Activated CD4-positive, alpha-beta memory T cell treated with anti-CD3 and anti-CD28 coated beads, Interleukin-2, amount 10 ng/mL, durations not matched to agents 7 days and 5 days (primary cell): ENCODE data around the gene AQP6. TPM values are rescaled to one million over a fixed set of nuclear protein-coding genes. Genes with fewer than 3 reads are reported as not detected.
A peak's percentile ranks its signal among the peaks of the same experiment; 100 is the strongest.

Experiments
- CTCF ChIA-PET: fragments of 350-600 bp; sonication (Branson Sonifier 250); formaldehyde crosslinking; loops from one replicate; lab custom pipeline; 2021; ENCODE audit warnings: antibody characterized with exemption, inconsistent platforms; lab: Charles Lee
- POLR2A ChIA-PET: fragments of 350-600 bp; sonication (Branson Sonifier 250); formaldehyde crosslinking; loops from one replicate; lab custom pipeline; 2021; ENCODE audit warnings: antibody characterized with exemption; lab: Charles Lee
- DNase-seq: peaks from one replicate; pipeline ENCODE4 v3.0.0-alpha.2; 2020
- H3K27ac Mint-ChIP-seq: one replicate; pipeline ENCODE4 v1.8.0; 2021; ENCODE audit warnings: mild to moderate bottlenecking, mixed read lengths
- H3K27me3 Mint-ChIP-seq: one replicate; pipeline ENCODE4 v1.8.0; 2021; ENCODE audit warnings: mixed read lengths
- H3K36me3 Mint-ChIP-seq: one replicate; pipeline ENCODE4 v1.8.0; 2021; ENCODE audit warnings: low read depth, mixed read lengths
- H3K4me1 Mint-ChIP-seq: one replicate; pipeline ENCODE4 v1.8.0; 2021; ENCODE audit warnings: mixed read lengths
- H3K4me3 Mint-ChIP-seq: one replicate; pipeline ENCODE4 v1.8.0; 2021; ENCODE audit warnings: mild to moderate bottlenecking, mixed read lengths
- H3K9me3 Mint-ChIP-seq: one replicate; pipeline ENCODE4 v1.8.0; 2021; ENCODE audit warnings: mixed read lengths
- total RNA-seq, 2 experiments: library from RNA; stranded (reverse); gene quantifications; one replicate each; pipeline ENCODE4 v1.2.3, GENCODE V29; 2021

Gene AQP6
- total RNA-seq, 2 experiments from 2014 or later, result not detected

- Mint-ChIP-seq H3K27me3 (no peaks in the 10 kb centered on the region), H3K27ac (no peak overlapping the region), H3K4me1 (peaks cover 15% of the 10 kb centered on the region), H3K4me3 (no peak overlapping the region), H3K9me3 (no peaks in the 10 kb centered on the region), H3K36me3 (peaks cover 77% of the 10 kb centered on the region)
- no peak for DNase-seq
- CTCF ChIA-PET, result interaction anchor here (1.2 to 5.4 kb wide), 3 partner anchors 34 to 65 kb away, joined by 3 to 27 read pairs (median 14); no protein-coding TSS in a partner anchor
- POLR2A ChIA-PET, result interaction anchor here (1.3 to 2.6 kb wide), 3 partner anchors 12 to 21 kb away, joined by 3 to 12 read pairs (median 6); partner anchors contain the start of gene RACGAP1
Observed at GRCh38 chr12:50005175-50005574, 32.4 kb downstream of the AQP6 start.

- H3K36me3 Mint-ChIP-seq, result peaks cover 71% of the 10 kb centered on the region
- POLR2A ChIA-PET, result interaction anchor here (1.3 to 2.6 kb wide), 4 partner anchors 14 to 22 kb away, joined by 3 to 12 read pairs (median 4); partner anchors contain the start of gene RACGAP1
- H3K4me3 Mint-ChIP-seq, result no peak overlapping the region
- CTCF ChIA-PET, result interaction anchor here (0.8 to 5.4 kb wide), 8 partner anchors 11 to 64 kb away, joined by 3 to 27 read pairs (median 4); no protein-coding TSS in a partner anchor
- H3K4me1 Mint-ChIP-seq, result peaks cover 15% of the 10 kb centered on the region
- DNase-seq, result no peak
- no peak overlapping the region for H3K27ac Mint-ChIP-seq
- no peaks in the 10 kb centered on the region for H3K27me3 Mint-ChIP-seq
- no peaks in the 10 kb centered on the region for H3K9me3 Mint-ChIP-seq
Observed at GRCh38 chr12:50006280-50006679, 33.5 kb downstream of the AQP6 start.

- no peak for DNase-seq
- POLR2A ChIA-PET, result interaction anchor here (1.3 to 2.6 kb wide), 3 partner anchors 14 to 20 kb away, joined by 3 to 12 read pairs (median 6); partner anchors contain the start of gene RACGAP1
- Mint-ChIP-seq H3K4me3 (no peak overlapping the region), H3K9me3 (no peaks in the 10 kb centered on the region), H3K27ac (no peak overlapping the region), H3K36me3 (peaks cover 66% of the 10 kb centered on the region), H3K4me1 (peaks cover 15% of the 10 kb centered on the region), H3K27me3 (no peaks in the 10 kb centered on the region)
- CTCF ChIA-PET, result interaction anchor here (0.8 to 5.4 kb wide), 8 partner anchors 11 to 266 kb away, joined by 3 to 27 read pairs (median 4); partner anchors contain the start of gene TMBIM6
Observed at GRCh38 chr12:50006754-50007442, 34.2 kb downstream of the AQP6 start.

- Mint-ChIP-seq H3K9me3 (no peaks in the 10 kb centered on the region), H3K27ac (peak overlapping the region; percentile 22), H3K27me3 (no peaks in the 10 kb centered on the region), H3K4me1 (peaks cover 29% of the 10 kb centered on the region), H3K36me3 (peaks cover 43% of the 10 kb centered on the region), H3K4me3 (no peak overlapping the region)
- ChIA-PET POLR2A (interaction anchor here (2.3 kb wide), 1 partner anchor 12 kb away, joined by 12 read pairs; the partner anchor contains the start of gene RACGAP1), CTCF (interaction anchor here (0.5 to 2.1 kb wide), 9 partner anchors 16 to 223 kb away, joined by 3 to 12 read pairs (median 3); no protein-coding TSS in a partner anchor)
- DNase-seq, result no peak
Observed at GRCh38 chr12:50013361-50014147, 40.8 kb downstream of the AQP6 start.

DNA sequence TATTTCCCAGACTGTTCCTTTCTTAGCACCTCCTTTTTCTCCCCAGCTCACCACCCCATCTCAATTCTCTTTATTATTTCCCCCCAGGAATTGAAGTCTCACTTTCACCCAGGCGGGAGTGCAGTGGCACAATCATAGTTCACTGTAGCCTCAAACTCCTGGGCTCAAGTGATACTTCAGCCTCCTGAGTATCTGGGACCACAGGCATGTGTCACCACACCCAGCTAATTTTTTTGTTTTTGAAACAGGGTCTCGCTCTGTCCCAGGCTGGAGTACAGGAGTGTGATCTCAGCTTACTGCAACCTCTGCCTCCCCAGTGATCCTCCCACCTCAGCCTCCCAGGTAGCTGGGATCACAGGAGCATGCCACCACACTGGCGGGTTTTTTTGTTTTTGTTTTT lies 41.6 kb downstream of the AQP6 start:
- CTCF ChIA-PET, result interaction anchor here (0.5 to 2.1 kb wide), 7 partner anchors 16 to 224 kb away, joined by 3 to 12 read pairs (median 4); no protein-coding TSS in a partner anchor

DNA sequence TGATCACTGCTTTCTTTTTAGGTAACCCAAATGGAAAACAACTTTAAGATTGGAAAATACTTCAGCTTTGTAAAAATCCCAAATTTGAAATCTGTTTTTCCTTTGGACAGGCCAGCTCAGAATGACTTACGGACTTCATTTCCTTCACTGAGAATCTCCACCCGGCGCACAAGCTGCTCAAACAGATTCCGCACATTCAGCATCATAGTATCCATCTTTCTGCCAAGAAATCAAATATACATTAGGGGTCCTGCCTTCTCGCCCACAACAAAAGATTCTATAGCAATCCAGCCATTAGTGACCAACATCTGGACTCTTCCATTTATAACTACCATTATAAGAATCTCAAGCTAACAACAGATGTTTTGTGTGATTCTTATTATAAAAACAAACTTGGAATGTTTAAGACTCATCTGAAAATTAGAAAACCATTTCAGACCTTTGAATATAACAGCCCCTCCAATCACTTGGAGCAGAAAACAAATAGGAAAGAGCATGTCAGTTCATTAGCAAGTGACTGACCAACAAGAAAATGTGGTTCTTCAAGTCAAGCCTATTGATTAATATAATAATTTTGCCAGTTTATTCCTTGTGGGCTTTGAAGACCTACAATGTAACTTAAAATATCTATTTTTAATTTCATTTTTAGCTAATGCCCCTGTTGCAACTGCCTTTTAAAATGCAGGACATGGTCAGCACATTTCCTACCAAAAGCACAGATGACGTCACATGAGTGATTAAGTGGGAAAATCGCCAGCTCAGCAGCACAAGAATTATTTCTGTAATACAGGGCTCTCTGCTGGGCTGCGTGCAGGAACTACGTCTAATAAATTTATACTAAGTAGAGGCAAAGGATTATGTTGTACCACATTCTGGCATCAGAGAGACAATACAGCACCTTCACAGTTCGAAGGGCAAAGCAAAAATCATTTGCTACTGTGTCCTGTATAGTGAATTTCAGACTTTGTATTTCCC lies 44.0 kb downstream of the AQP6 start:
- Mint-ChIP-seq H3K36me3 (peaks cover 48% of the 10 kb centered on the region), H3K4me3 (no peak overlapping the region), H3K9me3 (no peaks in the 10 kb centered on the region), H3K4me1 (peaks cover 42% of the 10 kb centered on the region), H3K27me3 (no peaks in the 10 kb centered on the region), H3K27ac (no peak overlapping the region)
- ChIA-PET CTCF (interaction anchor here (0.8 to 5.2 kb wide), 8 partner anchors 8 to 71 kb away, joined by 3 to 26 read pairs (median 4); partner anchors contain the start of gene RACGAP1), POLR2A (interaction anchor here (1.1 kb wide), 1 partner anchor 40 kb away, joined by 4 read pairs; no protein-coding TSS in a partner anchor)
- no peak for DNase-seq

More for the DNA sequence above, 41.6 kb downstream of the AQP6 start:
- Mint-ChIP-seq H3K36me3 (peaks cover 47% of the 10 kb centered on the region), H3K27ac (peak overlapping the region; percentile 22), H3K27me3 (no peaks in the 10 kb centered on the region), H3K9me3 (no peaks in the 10 kb centered on the region), H3K4me3 (no peak overlapping the region), H3K4me1 (peaks cover 33% of the 10 kb centered on the region)
- POLR2A ChIA-PET, result interaction anchor here (2.3 kb wide), 1 partner anchor 11 kb away, joined by 12 read pairs; the partner anchor contains the start of gene RACGAP1
- no peak for DNase-seq

DNA sequence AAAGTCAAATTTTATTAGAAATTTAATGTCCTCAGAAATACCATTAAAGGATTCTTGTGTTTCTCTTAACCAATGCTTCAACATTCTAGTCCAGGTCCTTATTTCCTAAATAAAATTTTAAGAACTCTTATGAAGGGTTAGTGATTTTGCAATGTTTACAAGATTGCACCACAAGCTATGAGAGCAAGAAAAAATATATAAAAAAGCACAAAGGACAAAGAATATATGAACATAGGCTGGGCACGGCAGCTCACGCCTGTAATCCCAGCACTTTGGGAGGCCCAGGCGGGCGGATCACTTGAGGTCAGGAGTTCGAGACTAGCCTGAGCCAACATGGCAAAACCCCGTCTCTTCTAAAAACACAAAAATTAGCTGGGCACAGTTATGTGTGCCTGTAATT lies 44.9 kb downstream of the AQP6 start:
- CTCF ChIA-PET, result interaction anchor here (1.2 to 5.2 kb wide), 6 partner anchors 11 to 72 kb away, joined by 3 to 26 read pairs (median 4); no protein-coding TSS in a partner anchor
- Mint-ChIP-seq H3K36me3 (peaks cover 52% of the 10 kb centered on the region), H3K4me3 (no peak overlapping the region), H3K27me3 (no peaks in the 10 kb centered on the region), H3K4me1 (peaks cover 46% of the 10 kb centered on the region), H3K9me3 (no peaks in the 10 kb centered on the region), H3K27ac (no peak overlapping the region)
- POLR2A ChIA-PET, result no interaction called here
- no peak for DNase-seq

GRCh38 chr12:50018154-50018553 lies 45.4 kb downstream of the AQP6 start:
- Mint-ChIP-seq H3K36me3 (peaks cover 56% of the 10 kb centered on the region), H3K27me3 (no peaks in the 10 kb centered on the region), H3K4me3 (no peak overlapping the region), H3K4me1 (peaks cover 51% of the 10 kb centered on the region), H3K9me3 (no peaks in the 10 kb centered on the region), H3K27ac (no peak overlapping the region)
- DNase-seq, result no peak
- ChIA-PET CTCF (interaction anchor here (0.6 to 5.2 kb wide), 9 partner anchors 11 to 256 kb away, joined by 3 to 26 read pairs (median 3); no protein-coding TSS in a partner anchor), POLR2A (interaction anchor here (1.0 kb wide), 1 partner anchor 25 kb away, joined by 3 read pairs; no protein-coding TSS in a partner anchor)

DNA sequence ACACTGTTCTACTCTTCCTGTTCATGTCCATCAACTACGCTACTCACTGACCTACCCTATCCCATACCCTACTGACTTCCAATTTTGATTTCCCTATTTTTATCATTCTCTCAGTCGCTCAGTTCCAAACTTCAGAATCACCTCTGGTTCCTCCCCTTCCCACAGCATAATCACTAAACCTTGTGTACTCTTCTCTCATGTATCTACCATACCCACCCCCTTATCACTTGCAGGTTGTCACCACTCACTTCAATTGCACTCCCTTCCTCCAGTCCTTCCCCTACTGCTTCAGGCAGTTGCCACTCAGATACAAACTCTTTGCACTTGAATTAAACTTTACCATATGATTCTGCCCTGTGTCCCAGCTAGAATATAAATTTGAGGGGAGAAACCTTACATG lies 46.2 kb downstream of the AQP6 start:
- ChIA-PET POLR2A (interaction anchor here (0.8 to 1.0 kb wide), 2 partner anchors 20 to 26 kb away, joined by 3 read pairs; no protein-coding TSS in a partner anchor), CTCF (interaction anchor here (0.7 to 5.2 kb wide), 6 partner anchors 12 to 73 kb away, joined by 3 to 26 read pairs (median 4); no protein-coding TSS in a partner anchor)
- no peaks in the 10 kb centered on the region for H3K27me3 Mint-ChIP-seq
- peak overlapping the region; percentile 16 for H3K27ac Mint-ChIP-seq
- H3K4me1 Mint-ChIP-seq, result peaks cover 52% of the 10 kb centered on the region
- H3K9me3 Mint-ChIP-seq, result no peaks in the 10 kb centered on the region
- no peak for DNase-seq
- H3K4me3 Mint-ChIP-seq, result no peak overlapping the region
- peaks cover 50% of the 10 kb centered on the region for H3K36me3 Mint-ChIP-seq

GRCh38 chr12:50019524-50019923 lies 46.8 kb downstream of the AQP6 start:
- Mint-ChIP-seq H3K27ac (no peak overlapping the region), H3K4me3 (no peak overlapping the region), H3K36me3 (peaks cover 50% of the 10 kb centered on the region), H3K4me1 (peaks cover 50% of the 10 kb centered on the region), H3K9me3 (no peaks in the 10 kb centered on the region), H3K27me3 (no peaks in the 10 kb centered on the region)
- POLR2A ChIA-PET, result interaction anchor here (0.8 kb wide), 1 partner anchor 19 kb away, joined by 3 read pairs; no protein-coding TSS in a partner anchor
- no peak for DNase-seq
- CTCF ChIA-PET, result interaction anchor here (0.9 to 5.2 kb wide), 3 partner anchors 20 to 74 kb away, joined by 4 to 26 read pairs (median 9); no protein-coding TSS in a partner anchor

GRCh38 chr12:50021031-50021430 lies 48.3 kb downstream of the AQP6 start:
- POLR2A ChIA-PET, result no interaction called here
- DNase-seq, result no peak
- CTCF ChIA-PET, result interaction anchor here (0.6 to 5.2 kb wide), 9 partner anchors 11 to 794 kb away, joined by 3 to 26 read pairs (median 4); no protein-coding TSS in a partner anchor
- H3K9me3 Mint-ChIP-seq, result peaks cover 2% of the 10 kb centered on the region
- peaks cover 58% of the 10 kb centered on the region for H3K4me1 Mint-ChIP-seq
- no peak overlapping the region for H3K4me3 Mint-ChIP-seq
- H3K36me3 Mint-ChIP-seq, result peaks cover 52% of the 10 kb centered on the region
- no peaks in the 10 kb centered on the region for H3K27me3 Mint-ChIP-seq
- no peak overlapping the region for H3K27ac Mint-ChIP-seq
